Psoas muscle (tissue), 8 donors: Measurements from ENCODE around the gene PPM1H. TPM values are rescaled to one million over a fixed set of nuclear protein-coding genes. Genes with fewer than 3 reads are reported as not detected.
"Not testable (repeated sequence)": the region's sequence is repeated elsewhere in the genome, so short reads cannot be mapped to it uniquely, and the experiment has no call there.

Experiments
- ATAC-seq, 4 donors: fragments of 200-7000 bp; cut with Tn5 transposase; one replicate each; pipeline ENCODE4 v1.9.1; 2020; ENCODE audit warnings: moderate library complexity in 3 of 4, mild to moderate bottlenecking in 2 of 4
- DNase-seq, 2 donors: peaks; one replicate each; pipeline ENCODE4 v3.0.0-alpha.2; 2020
- H3K27ac ChIP-seq: fragments of 200-600 bp; one replicate; pipeline ENCODE4 v1.8.0; 2022
- H3K27me3 ChIP-seq, 3 donors: fragments of 200-600 bp in 1 of 3; one replicate each; pipeline versions ENCODE4 v1.6.1 to v1.8.0; 2013 to 2022; ENCODE audit warnings: low read length in 2 of 3, mild to moderate bottlenecking in 2 of 3, moderate library complexity in 1 of 3; ENCODE audit not compliant: insufficient read depth in 3 of 3
- H3K36me3 ChIP-seq, 2 donors: fragments of 200-600 bp in 1 of 2; one replicate each; pipeline versions ENCODE4 v1.6.1 to v1.8.0; 2013 to 2022; ENCODE audit warnings: low read depth in 1 of 2, mild to moderate bottlenecking in 1 of 2, moderate library complexity in 1 of 2; ENCODE audit not compliant: insufficient read depth in 1 of 2
- H3K4me1 ChIP-seq: fragments of 200-600 bp; one replicate; pipeline ENCODE4 v1.8.0; 2022
- H3K4me3 ChIP-seq: fragments of 200-600 bp; one replicate; pipeline ENCODE4 v1.8.0; 2022; ENCODE audit warnings: mild to moderate bottlenecking
- H3K9me3 ChIP-seq: fragments of 200-600 bp; one replicate; pipeline ENCODE4 v1.8.0; 2022
- WGBS, 3 donors: extraction: QIAGEN DNeasy Blood & Tissue Kit; methylation state at CpG; one replicate each; pipeline versions ENCODE4 v1.1.6 to v1.1.7; 2013; 5-methylcytosine and 5-hydroxymethylcytosine counted together
- intact Hi-C, 2 donors: fragments of 100-400 bp; cut with DNase I; formaldehyde crosslinking; loops; one replicate each; pipeline versions ENCODE4 v1.11.0 to v1.14.2; 2022
- polyA plus RNA-seq, 3 donors: library from polyadenylated mRNA; stranded (reverse); fragments of 200-250 nt; gene quantifications; one replicate each; pipeline ENCODE4 v1.2.3, GENCODE V29; 2013
- total RNA-seq, 4 donors: library from RNA; stranded (reverse); fragmentation: NEBNext Ultra II Directional in 2 of 4; extraction: Animal tissue kit (Norgen Biotek cat#: 25700) in 2 of 4; gene quantifications; one replicate each; pipeline versions ENCODE4 v1.2.1 to v1.2.4, GENCODE V29; 2021 to 2023
- TF ChIP-seq, protein P1 (sequence below): fragments of 200-600 bp; IDR thresholded peaks from one replicate; pipeline ENCODE4 v1.8.0; 2022; ENCODE audit warnings: antibody characterized with exemption
- donor health status: healthy with polysubstance abuse.
- donor health status: DM: no; HTN: no; CAD: no; lungs with moderate emphysema.
- donor health status: Bipolar disorder and iron deficiency.
- donor health status: healthy.
- donor health status: DM: yes; HTN: yes; CAD: no.
- donor health status: DM: no; HTN: no; CAD: no.
- donor health status: DM: no; HTN: no; CAD: no.
- donor health status: DM: yes; HTN: yes; CAD: no.

The PPM1H gene
- total and polyA plus RNA-seq, 7 donors = 0.65 to 4.3 (median 1.8) TPM

DNA sequence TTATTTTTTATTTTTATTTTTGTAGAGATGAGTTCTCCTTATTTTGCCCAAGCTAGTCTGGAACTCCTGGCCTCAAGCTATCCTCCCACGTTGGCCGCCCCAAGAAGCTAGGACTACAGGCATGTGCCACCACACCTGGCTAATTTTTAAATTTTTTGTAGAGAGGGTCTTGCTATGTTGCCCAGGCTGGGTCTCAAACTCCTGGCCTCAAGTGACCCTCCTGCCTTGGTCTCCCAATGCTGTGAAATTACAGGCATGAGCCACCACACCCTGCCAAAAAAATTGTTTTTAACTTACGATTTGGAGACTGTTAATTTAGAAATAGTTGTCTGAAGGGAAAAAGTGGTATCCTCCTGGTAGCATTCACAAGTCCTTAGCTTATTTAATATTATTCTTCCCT lies 120.7 kb downstream of the PPM1H start:
- intact Hi-C loops = loop anchor here in 1 of 2 donors (10.0 kb wide), 1 partner anchor 121 kb away; the partner anchor contains the start of gene PPM1H
- Histone ChIP-seq H3K36me3 (no peaks in the 10 kb centered on the region), H3K4me3 (no peak overlapping the region), H3K27me3 (no peaks in the 10 kb centered on the region), H3K9me3 (no peaks in the 10 kb centered on the region), H3K4me1 (no peaks in the 10 kb centered on the region), H3K27ac (no peak overlapping the region)
- ATAC-seq (no peak), DNase-seq (no peak)
- TF ChIP-seq, protein P1, sequence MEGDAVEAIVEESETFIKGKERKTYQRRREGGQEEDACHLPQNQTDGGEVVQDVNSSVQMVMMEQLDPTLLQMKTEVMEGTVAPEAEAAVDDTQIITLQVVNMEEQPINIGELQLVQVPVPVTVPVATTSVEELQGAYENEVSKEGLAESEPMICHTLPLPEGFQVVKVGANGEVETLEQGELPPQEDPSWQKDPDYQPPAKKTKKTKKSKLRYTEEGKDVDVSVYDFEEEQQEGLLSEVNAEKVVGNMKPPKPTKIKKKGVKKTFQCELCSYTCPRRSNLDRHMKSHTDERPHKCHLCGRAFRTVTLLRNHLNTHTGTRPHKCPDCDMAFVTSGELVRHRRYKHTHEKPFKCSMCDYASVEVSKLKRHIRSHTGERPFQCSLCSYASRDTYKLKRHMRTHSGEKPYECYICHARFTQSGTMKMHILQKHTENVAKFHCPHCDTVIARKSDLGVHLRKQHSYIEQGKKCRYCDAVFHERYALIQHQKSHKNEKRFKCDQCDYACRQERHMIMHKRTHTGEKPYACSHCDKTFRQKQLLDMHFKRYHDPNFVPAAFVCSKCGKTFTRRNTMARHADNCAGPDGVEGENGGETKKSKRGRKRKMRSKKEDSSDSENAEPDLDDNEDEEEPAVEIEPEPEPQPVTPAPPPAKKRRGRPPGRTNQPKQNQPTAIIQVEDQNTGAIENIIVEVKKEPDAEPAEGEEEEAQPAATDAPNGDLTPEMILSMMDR = no peak
- 84 to 89% (median 87%) methylated on average over 3 of the region's 3 CpGs for WGBS, 3 donors

DNA sequence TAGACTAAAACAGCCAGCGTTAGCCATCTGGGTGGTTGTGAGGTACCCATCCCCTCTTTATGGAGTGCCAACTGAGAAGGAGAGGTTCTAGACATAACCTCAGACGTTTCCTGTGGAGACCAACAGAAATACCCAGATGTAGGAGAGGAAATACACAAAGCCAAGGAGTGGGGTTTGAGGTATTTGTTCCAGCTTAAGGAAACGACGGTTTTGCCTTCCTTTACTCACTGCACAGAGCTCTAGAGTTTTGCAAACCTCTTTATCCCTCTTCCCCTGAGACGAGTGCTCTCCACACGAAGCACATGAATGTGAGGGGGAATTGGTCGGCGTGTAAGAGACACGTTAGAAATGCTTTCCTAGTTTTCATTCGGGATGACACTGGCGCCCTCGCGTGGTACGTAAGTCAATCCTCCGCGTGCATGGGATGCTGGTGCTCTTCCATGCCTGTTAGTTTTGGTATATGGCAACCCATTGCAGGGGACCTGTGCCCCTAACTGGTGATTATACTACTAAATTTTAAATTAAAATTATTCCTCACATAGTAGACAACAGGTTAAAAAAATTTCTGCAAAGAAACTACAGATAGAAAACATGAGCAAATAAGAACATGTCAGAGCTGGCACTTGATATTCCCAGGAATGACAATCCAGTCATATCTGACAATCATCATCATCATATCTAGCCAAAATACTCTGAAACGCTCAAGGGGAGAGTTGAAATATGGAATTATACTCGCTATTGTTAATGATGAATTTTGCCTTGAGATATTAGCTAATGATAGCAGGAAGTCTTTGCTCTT lies 121.7 kb downstream of the PPM1H start:
- peak; percentile 54 to 62 for DNase-seq
- intact Hi-C loops = loop anchor here in 1 of 2 donors (10.0 kb wide), 1 partner anchor 122 kb away; the partner anchor contains the start of gene PPM1H
- Histone ChIP-seq H3K36me3 (no peaks in the 10 kb centered on the region), H3K4me1 (no peaks in the 10 kb centered on the region), H3K4me3 (peak overlapping the region; percentile 26), H3K27me3 (no peaks in the 10 kb centered on the region), H3K9me3 (no peaks in the 10 kb centered on the region), H3K27ac (no peak overlapping the region)
- ATAC-seq = peak in 3 of 4 donors; percentile 62 to 81 (median 73)
- WGBS, 3 donors = 8 to 9% (median 9%) methylated on average over 18 of the region's 18 CpGs
- TF ChIP-seq, protein P1 = peak; percentile 57

DNA sequence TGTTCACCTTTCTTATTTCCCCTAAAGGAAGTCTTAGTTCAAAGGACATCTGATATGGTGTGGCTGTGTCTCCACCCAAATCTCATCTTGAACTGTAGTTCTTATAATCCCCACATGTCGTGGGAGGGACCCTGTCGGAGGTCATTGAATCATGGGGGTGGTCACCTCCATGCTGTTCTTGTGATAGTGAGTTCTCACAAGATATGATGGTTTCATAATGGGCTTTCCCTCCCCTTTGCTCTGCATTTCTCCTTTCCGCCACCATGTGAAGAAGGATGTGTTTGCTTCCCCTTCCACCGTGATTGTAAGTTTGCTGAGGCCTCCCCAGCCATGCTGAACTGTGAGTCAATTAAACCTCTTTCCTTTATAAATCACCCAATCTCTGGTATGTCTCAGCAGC lies 123.5 kb downstream of the PPM1H start:
- not testable (repeated sequence) for H3K9me3 ChIP-seq, H3K27ac ChIP-seq, H3K36me3 ChIP-seq, H3K27me3 ChIP-seq, DNase-seq, H3K4me3 ChIP-seq, H3K4me1 ChIP-seq, ATAC-seq
- WGBS, 3 donors = 79 to 85% (median 84%) methylated on average over 4 of the region's 4 CpGs
- intact Hi-C loops = loop anchor here in 1 of 2 donors (10.0 kb wide), 1 partner anchor 123 kb away; the partner anchor contains the start of gene PPM1H

DNA sequence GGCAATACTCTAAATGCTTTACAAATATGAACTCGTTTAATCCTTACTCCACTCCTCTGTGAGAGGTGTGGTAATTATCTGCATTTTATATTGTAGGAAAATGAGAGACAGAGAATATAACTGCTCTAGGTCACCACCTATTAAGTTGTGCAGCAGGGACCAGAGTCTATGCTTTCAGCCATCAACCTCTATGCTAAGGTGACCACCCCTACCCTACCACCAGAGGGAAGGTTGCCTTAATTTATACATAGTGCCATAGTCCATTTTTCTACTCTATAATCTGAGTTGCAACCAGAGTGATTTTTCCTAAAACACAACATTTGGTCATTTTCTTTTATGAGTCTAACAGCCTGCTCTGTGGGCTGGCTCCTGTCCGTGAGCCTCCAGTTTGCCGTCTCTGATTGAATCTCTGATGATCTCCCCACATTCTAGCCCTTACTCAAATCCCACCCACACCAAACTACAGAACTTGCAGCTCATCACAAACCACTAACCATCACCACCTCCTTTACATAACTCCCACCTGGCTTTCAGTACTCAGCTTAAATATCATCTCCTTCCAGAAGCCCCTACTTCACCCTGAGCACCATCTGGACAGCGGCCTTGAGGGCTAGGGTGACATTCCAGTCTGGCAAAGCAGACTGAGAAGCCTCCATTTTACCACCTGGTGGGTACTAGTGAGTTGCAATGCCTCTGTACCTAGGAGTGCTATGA lies 126.6 kb downstream of the PPM1H start:
- Histone ChIP-seq H3K27ac (no peak overlapping the region), H3K9me3 (no peaks in the 10 kb centered on the region), H3K36me3 (no peaks in the 10 kb centered on the region), H3K4me1 (no peaks in the 10 kb centered on the region), H3K4me3 (no peak overlapping the region), H3K27me3 (no peaks in the 10 kb centered on the region)
- TF ChIP-seq, protein P1 = no peak
- no peak for ATAC-seq
- DNase-seq = no peak
- WGBS, 3 donors = 89 to 91% (median 91%) methylated on average over 4 of the region's 4 CpGs
- intact Hi-C loops = loop anchor here in 1 of 2 donors (10.0 kb wide), 1 partner anchor 374 kb away; no protein-coding TSS in a partner anchor

DNA sequence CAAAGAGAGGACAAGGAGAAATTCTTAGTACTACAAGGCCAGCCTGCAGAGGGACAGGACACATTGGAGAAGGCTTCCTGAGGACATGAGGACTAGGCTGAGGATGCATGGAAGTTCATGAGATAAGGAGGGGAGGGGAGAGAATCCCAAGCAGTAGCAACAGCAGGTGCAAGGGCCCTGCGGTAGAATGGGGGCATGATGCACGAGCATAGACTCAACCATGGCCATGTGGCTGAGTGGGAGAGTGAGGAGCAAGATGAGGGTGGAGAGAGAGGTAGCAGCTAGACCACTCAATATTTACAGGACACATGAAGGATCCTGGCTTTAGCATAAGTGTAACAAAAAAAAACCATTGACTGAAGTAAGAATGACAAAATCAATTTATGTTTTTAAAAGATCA lies 128.1 kb downstream of the PPM1H start:
- no peaks in the 10 kb centered on the region for H3K36me3 ChIP-seq
- no peak for DNase-seq
- no peak overlapping the region for H3K27ac ChIP-seq
- ATAC-seq = no peak
- no peaks in the 10 kb centered on the region for H3K27me3 ChIP-seq
- intact Hi-C loops = loop anchor here in 1 of 2 donors (10.0 kb wide), 1 partner anchor 372 kb away; no protein-coding TSS in a partner anchor
- TF ChIP-seq, protein P1 = no peak
- H3K4me3 ChIP-seq = no peak overlapping the region
- no peaks in the 10 kb centered on the region for H3K4me1 ChIP-seq
- WGBS, 3 donors = 82 to 96% (median 83%) methylated on average over 2 of the region's 2 CpGs
- no peaks in the 10 kb centered on the region for H3K9me3 ChIP-seq
